ENCODE measurements around the gene GAB1.

The GAB1 gene

GRCh38 chr4:143489106-143489505 lies 152.4 kb downstream of the GAB1 start:
- DNase-seq (ENCODE audit: low read depth), result peak; percentile 27

- DNase-seq (ENCODE audit: low read depth), result no peak
These were observed 161.3 kb downstream of the GAB1 start for GRCh38 chr4:143498021-143498420.

GRCh38 chr4:143502231-143502630 lies 165.6 kb downstream of the GAB1 start:
- no peak for DNase-seq (ENCODE audit: low read depth)

DNA sequence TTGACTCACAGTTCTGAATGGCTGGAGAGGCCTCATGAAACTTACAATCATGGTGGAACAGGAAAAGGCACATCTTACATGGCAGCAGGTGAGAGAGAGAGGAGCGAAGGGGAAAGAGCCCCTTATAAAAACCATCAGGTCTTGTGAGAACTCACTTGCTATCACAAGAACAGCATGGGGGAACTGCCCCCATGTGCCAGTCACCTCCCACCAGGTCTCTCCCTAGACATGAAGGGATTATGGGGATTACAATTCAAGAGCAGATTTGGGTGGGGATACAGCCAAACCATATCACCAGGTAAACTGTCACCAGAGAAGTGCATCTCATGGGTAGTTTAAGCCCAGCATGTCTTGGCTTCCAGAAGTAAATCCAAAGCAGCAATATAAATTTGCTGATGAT lies 169.4 kb downstream of the GAB1 start:
- DNase-seq (ENCODE audit: low read depth), result no peak

- DNase-seq (ENCODE audit: low read depth), result no peak
These were observed 175.2 kb downstream of the GAB1 start for GRCh38 chr4:143511906-143512305.

DNA sequence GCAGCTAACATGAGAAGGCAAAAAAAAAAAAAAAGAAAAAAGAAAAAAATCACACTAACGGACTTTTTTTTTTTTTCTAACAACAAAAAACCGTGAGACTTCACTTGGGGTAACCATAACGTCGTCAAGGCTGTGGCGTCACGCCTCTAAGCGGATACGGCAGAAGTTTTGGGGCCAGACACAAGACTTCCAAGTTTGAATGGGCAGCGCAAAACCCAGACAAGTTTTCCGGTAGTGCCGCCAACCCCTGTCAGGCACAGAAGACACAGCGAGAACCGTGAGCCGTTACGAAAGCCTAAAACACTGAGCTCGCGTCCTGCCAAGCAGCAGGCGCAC lies 176.3 kb downstream of the GAB1 start:
- DNase-seq (ENCODE audit: low read depth), result no peak

DNA sequence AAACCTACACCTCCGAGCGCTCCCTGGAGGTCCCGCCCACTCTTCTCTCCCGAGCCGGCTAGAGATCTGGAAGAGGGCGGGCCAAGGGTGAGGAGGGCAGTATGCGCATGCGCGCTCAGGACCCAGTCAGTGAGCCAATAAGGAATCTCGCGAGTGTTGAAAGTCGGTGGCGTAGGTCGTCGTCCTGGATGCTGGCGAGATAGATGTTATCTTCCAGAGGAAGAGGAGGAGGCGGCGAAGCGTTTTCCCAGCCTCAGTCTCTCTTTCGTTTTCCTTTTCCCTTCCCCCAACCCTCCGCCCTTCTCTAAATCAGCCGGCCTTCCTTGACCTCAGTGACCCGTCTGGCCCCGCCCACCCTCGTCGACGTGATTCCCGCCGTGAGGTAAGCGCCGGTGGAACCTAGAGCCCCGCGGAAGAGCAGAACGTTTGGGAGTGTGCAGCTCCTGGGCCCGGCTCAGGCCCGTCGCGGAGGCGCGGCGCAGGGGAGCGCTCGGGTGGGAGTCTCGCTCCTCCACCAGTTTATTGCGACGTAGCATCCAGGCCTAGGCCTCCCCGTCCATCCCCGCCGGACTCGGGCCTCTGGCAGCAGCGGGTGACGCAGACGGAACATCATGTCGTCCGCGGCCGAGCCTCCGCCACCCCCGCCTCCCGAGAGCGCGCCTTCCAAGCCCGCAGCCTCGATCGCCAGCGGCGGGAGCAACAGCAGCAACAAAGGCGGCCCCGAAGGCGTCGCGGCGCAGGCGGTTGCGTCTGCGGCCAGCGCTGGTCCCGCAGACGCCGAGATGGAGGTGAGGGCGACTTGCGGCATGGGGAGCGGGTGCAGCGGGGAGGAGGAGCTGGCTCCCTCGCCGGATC lies 176.9 kb downstream of the GAB1 start, which contains the start of gene SMARCA5:
TSS of gene SMARCA5 (plus strand) at position 389 of the 855 bp plus-strand sequence. CDS start at position 612, 223 bp downstream.
- peak; percentile 99 for DNase-seq (ENCODE audit: low read depth)

DNA sequence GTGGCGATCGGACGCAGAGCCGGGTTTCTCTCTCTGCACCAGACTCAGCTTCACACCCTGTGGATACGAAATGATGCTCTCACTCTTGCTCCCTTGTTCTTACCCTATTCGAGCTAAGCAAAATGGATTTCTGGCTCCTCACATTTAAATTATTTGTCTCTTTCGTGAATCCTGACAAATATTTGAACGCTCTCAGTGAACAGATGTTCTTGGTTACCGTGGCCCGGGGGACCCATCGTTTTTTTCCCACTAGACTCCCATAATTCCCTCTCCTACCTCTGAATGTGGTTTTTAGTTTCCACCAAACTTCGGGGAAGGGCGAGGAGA lies 177.5 kb downstream of the GAB1 start:
- DNase-seq (ENCODE audit: low read depth), result no peak

DNA sequence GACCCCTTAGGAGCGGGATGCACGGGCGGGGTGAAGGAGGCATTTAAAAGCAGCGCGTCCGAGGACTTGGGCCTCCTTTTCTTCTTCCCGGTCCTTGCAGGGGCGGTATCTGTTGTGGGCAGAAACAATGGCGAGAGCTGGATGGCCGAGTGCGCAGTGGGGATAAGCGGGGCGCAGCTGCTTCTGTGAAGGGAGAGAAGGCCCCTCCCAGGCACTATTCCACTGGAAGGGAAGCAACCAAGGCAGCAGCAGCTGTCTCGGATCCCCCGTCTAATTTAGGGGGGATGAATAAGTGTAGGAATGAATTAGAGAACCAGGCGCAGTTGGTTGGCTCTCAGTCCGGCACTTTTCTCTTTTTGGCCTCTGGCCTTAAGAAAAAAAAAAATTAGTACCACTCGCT lies 177.8 kb downstream of the GAB1 start:
- peak; percentile 66 for DNase-seq (ENCODE audit: low read depth)

GRCh38 chr4:143514901-143515300 lies 178.2 kb downstream of the GAB1 start:
- DNase-seq (ENCODE audit: low read depth), result peak; percentile 4

DNA sequence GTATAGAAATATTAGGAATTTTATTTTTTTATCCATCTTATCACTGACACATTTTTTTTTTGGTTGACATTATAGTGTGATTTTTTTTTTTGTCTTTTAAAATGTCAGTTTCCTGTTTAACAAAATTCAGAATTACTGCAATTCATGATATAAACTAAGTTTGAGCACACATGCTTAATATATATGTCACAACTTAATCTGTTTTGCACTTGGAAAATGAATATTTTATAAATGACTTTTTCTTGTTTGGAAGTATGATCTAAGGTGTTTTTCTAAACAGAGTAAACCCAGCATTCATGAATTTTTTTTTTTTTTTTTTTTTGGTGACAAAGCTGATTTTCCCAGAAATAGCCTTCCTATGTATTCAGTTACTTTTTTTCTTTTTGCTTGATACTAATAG lies 179.2 kb downstream of the GAB1 start:
- DNase-seq (ENCODE audit: low read depth), result no peak

- DNase-seq (ENCODE audit: low read depth), result no peak
These were observed 181.1 kb downstream of the GAB1 start for GRCh38 chr4:143517764-143518163.

Data from EH (cell line).